SU-DHL-6 (cell line): ENCODE measurements around the gene SCN5A.

ENCODE experiments used
- CTCF ChIP-seq: fragments of 200-600 bp; sonication (generic); IDR thresholded peaks from one replicate; pipeline ENCODE4 v1.5.1; 2017; ENCODE audit warnings: antibody characterized with exemption, mild to moderate bottlenecking, low read length, moderate library complexity; ENCODE audit not compliant: insufficient read depth, poor library complexity, severe bottlenecking
- EZH2phosphoT487 ChIP-seq: fragments of 200-600 bp; sonication (generic), shearing (Covaris generic); conservative IDR thresholded peaks from 2 replicates; pipeline ENCODE4 v1.6.1; 2018; ENCODE audit warnings: mild to moderate bottlenecking, antibody characterized with exemption, low read length, moderate library complexity, mixed read lengths

GRCh38 chr3:38585791-38586420 is 63.6 kb downstream of the SCN5A start:
- TF ChIP-seq CTCF = no peak
- no peak for TF ChIP-seq EZH2phosphoT487
